Parathyroid adenoma (tissue), 2 donors: ENCODE results near the gene MET.

Experiments used
- H2AFZ ChIP-seq: fragments of 300-600 bp; sonication (generic); one replicate; pipeline ENCODE4 v1.7.0; 2017; ENCODE audit warnings: antibody characterized with exemption, mild to moderate bottlenecking
- H3K27ac ChIP-seq: fragments of 300-600 bp; sonication (generic); one replicate; pipeline ENCODE4 v1.7.0; 2017
- H3K27me3 ChIP-seq: fragments of 300-600 bp; sonication (generic); one replicate; pipeline ENCODE4 v1.7.0; 2017; ENCODE audit warnings: low read length; ENCODE audit not compliant: control insufficient read depth, insufficient read depth
- H3K36me3 ChIP-seq: fragments of 300-600 bp; sonication (generic); one replicate; pipeline ENCODE4 v1.7.0; 2017; ENCODE audit warnings: low read length; ENCODE audit not compliant: control insufficient read depth, insufficient read depth
- H3K4me1 ChIP-seq: fragments of 300-600 bp; sonication (generic); one replicate; pipeline ENCODE4 v1.7.0; 2017; ENCODE audit warnings: control low read depth
- H3K4me2 ChIP-seq: fragments of 300-600 bp; sonication (generic); one replicate; pipeline ENCODE4 v1.7.0; 2017; ENCODE audit warnings: low read length
- H3K4me3 ChIP-seq: fragments of 300-600 bp; sonication (generic); one replicate; pipeline ENCODE4 v1.7.0; 2017; ENCODE audit warnings: low read depth, low read length
- H3K79me2 ChIP-seq: fragments of 300-600 bp; sonication (generic); one replicate; pipeline ENCODE4 v1.7.0; 2017; ENCODE audit warnings: control low read depth
- H3K9ac ChIP-seq: fragments of 300-600 bp; sonication (generic); one replicate; pipeline ENCODE4 v1.7.0; 2017; ENCODE audit warnings: mild to moderate bottlenecking
- H3K9me3 ChIP-seq: fragments of 300-600 bp; sonication (generic); one replicate; pipeline ENCODE4 v1.7.0; 2017; ENCODE audit warnings: low read length; ENCODE audit not compliant: control insufficient read depth
- TF ChIP-seq, protein P1 (sequence below): fragments of 300-600 bp; sonication (generic); IDR thresholded peaks from one replicate; pipeline ENCODE4 v1.7.0; 2017; ENCODE audit warnings: antibody characterized with exemption, mild to moderate bottlenecking
- donor health status: primary hyperparathyroidism.

Gene MET

DNA sequence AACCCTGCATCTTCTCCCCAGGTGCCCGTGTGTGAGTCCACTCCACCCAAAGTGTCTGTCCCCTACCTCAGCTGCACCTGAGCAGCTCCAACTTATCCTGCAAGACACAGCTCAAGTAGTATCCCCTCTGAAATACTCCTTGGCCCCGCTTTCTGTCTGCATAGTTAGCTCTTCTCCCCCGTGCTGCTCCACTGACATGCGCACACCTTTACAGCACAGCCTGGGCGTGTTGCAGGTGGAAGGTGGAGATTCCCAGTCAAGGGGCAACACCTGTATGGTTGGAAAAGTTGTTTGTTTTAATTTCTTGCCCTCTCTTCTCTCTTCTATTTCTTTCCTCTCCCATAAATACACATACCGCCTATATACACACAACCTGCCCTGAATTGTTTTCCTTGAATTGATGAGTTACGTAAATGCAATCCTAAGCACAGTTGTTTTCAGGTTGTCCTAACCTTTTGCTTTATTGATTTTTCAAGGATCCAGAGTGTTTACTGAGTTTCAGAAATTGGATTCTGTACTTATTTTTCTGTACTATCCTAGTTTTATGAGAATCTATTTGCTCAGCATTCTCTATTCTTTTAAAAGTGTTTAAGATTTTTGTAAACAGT, 14.9 kb downstream of the MET start:
- H3K79me2 ChIP-seq: no peaks in the 10 kb centered on the region
- no peaks in the 10 kb centered on the region for H3K27me3 ChIP-seq
- H3K4me1 ChIP-seq: no peaks in the 10 kb centered on the region
- H3K36me3 ChIP-seq: no peaks in the 10 kb centered on the region
- TF ChIP-seq, protein P1, sequence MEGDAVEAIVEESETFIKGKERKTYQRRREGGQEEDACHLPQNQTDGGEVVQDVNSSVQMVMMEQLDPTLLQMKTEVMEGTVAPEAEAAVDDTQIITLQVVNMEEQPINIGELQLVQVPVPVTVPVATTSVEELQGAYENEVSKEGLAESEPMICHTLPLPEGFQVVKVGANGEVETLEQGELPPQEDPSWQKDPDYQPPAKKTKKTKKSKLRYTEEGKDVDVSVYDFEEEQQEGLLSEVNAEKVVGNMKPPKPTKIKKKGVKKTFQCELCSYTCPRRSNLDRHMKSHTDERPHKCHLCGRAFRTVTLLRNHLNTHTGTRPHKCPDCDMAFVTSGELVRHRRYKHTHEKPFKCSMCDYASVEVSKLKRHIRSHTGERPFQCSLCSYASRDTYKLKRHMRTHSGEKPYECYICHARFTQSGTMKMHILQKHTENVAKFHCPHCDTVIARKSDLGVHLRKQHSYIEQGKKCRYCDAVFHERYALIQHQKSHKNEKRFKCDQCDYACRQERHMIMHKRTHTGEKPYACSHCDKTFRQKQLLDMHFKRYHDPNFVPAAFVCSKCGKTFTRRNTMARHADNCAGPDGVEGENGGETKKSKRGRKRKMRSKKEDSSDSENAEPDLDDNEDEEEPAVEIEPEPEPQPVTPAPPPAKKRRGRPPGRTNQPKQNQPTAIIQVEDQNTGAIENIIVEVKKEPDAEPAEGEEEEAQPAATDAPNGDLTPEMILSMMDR: no peak
- no peak overlapping the region for H3K4me3 ChIP-seq
- H2AFZ ChIP-seq: no peak overlapping the region
- no peak overlapping the region for H3K9ac ChIP-seq
- H3K9me3 ChIP-seq: no peaks in the 10 kb centered on the region
- H3K27ac ChIP-seq: no peak overlapping the region
- no peak overlapping the region for H3K4me2 ChIP-seq

DNA sequence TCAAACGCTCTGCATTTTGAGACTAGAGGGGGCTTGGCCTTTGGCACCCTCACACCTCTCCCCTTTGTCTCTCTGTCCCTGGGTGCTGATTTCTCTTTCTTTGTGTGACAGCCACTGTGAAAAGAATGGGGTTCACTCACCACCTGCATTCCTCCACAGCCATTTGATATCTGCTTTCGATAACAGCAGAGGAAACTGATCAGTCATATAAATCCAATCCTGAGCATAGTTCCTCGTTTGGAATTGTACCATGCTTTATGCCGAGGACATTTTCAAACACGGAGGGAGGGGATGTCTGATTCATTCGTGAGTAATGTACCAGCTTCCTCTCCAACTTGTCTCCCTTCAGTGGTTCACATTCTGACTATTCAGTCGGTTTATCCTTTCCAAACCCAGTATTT, 15.8 kb downstream of the MET start:
- H3K9ac ChIP-seq: no peak overlapping the region
- H3K27ac ChIP-seq: no peak overlapping the region
- no peaks in the 10 kb centered on the region for H3K27me3 ChIP-seq
- H3K4me1 ChIP-seq: no peaks in the 10 kb centered on the region
- H3K4me2 ChIP-seq: no peak overlapping the region
- TF ChIP-seq, protein P1: no peak
- no peak overlapping the region for H3K4me3 ChIP-seq
- H3K9me3 ChIP-seq: no peaks in the 10 kb centered on the region
- no peaks in the 10 kb centered on the region for H3K79me2 ChIP-seq
- no peak overlapping the region for H2AFZ ChIP-seq
- H3K36me3 ChIP-seq: no peaks in the 10 kb centered on the region

GRCh38 chr7:116689790-116690259, 17.8 kb downstream of the MET start:
- no peaks in the 10 kb centered on the region for H3K4me1 ChIP-seq
- H3K4me2 ChIP-seq: no peak overlapping the region
- H3K9me3 ChIP-seq: no peaks in the 10 kb centered on the region
- no peaks in the 10 kb centered on the region for H3K27me3 ChIP-seq
- H3K9ac ChIP-seq: no peak overlapping the region
- H2AFZ ChIP-seq: no peak overlapping the region
- no peaks in the 10 kb centered on the region for H3K36me3 ChIP-seq
- TF ChIP-seq, protein P1: no peak
- H3K79me2 ChIP-seq: no peaks in the 10 kb centered on the region
- no peak overlapping the region for H3K4me3 ChIP-seq
- no peak overlapping the region for H3K27ac ChIP-seq

DNA sequence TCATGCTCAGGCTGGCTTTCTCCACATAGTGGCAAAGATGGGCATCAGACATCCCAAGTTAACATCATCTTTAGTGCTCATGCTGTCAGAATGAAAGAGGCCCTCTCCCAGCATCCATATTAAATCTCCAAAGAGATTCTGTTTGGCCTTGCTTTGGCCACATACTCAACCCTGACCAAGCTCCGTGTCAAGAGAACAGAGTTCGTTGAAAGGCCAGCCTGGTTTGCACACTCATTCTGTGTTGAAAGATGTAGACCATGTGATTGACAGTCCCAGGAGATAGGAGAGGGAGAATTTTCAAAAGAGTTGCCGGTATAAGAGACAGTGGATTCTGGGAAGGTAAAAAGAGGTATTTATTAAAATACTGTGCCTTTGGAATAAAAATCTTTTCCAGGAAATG, 19.7 kb downstream of the MET start:
- Histone ChIP-seq H3K27me3 (no peaks in the 10 kb centered on the region), H3K4me2 (no peak overlapping the region), H3K9ac (no peak overlapping the region), H3K79me2 (no peaks in the 10 kb centered on the region), H3K4me3 (no peak overlapping the region), H3K4me1 (no peaks in the 10 kb centered on the region), H2AFZ (no peak overlapping the region), H3K27ac (no peak overlapping the region), H3K9me3 (no peaks in the 10 kb centered on the region), H3K36me3 (no peaks in the 10 kb centered on the region)
- TF ChIP-seq, protein P1: no peak
